GM13976 (cell line): Measurements from ENCODE around the gene HACD2.

ENCODE experiments used
- DNase-seq: peaks from one replicate; pipeline ENCODE4 v3.0.0; 2012; ENCODE audit warnings: low spot score
- CTCF ChIP-seq: IDR thresholded peaks from 2 replicates; pipeline ENCODE4 v1.5.1; 2012; ENCODE audit warnings: borderline replicate concordance, mild to moderate bottlenecking; ENCODE audit not compliant: insufficient read depth; ENCODE audit errors: extremely low read depth, missing control alignments, control extremely low read depth
- in situ Hi-C: fragments of 300-500 bp; cut with MboI; formaldehyde crosslinking; loops from one replicate; pipeline ENCODE4 v1.12.0; 2022; ENCODE audit warnings: low sequenced_read_pairs, mixed read lengths, inconsistent platforms; ENCODE audit not compliant: unreplicated experiment

The HACD2 gene

GRCh38 chr3:123448536-123449101 is 136.2 kb downstream of the HACD2 start, which contains the start of gene ADCY5:
TSS of gene ADCY5 (minus strand) at chr3:123449090. CDS start at chr3:123448545, 545 bp downstream.
- TF ChIP-seq CTCF = no peak
- DNase-seq = peak; percentile 50
- in situ Hi-C loops = no loop called here

GRCh38 chr3:123447749-123448517 is 136.9 kb downstream of the HACD2 start:
- in situ Hi-C loops = no loop called here
- peak; percentile 71 for TF ChIP-seq CTCF
- DNase-seq = peak; percentile 82

- no peak for TF ChIP-seq CTCF
- in situ Hi-C loops = no loop called here
- DNase-seq = no peak
Observed at GRCh38 chr3:123447416-123447748, 137.5 kb downstream of the HACD2 start.

- no peak for TF ChIP-seq CTCF
- in situ Hi-C loops = no loop called here
- DNase-seq = no peak
Observed at GRCh38 chr3:123446610-123447109, 138.2 kb downstream of the HACD2 start.

DNA sequence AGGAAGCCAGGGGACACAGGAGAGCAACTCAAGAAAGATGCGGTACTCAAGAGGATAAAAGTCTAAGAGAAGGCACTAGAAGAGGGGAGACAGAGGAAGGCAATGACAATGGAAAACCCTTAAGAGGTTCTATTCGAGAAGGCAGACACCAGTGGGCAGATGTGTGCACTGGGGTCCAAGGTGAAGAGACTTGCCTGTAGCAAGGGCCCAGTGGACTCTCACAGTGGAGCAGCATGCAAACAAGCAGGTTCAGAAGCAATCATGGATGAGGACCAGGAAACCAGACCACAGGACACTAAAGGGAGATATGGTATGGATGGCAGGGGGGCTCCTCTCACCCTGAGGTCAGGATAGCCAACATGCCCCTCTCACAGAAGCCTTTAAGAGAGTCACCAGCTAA is 138.6 kb downstream of the HACD2 start:
- no peak for DNase-seq
- in situ Hi-C loops = no loop called here
- no peak for TF ChIP-seq CTCF

- in situ Hi-C loops = no loop called here
- no peak for DNase-seq
- no peak for TF ChIP-seq CTCF
Observed at GRCh38 chr3:123445702-123446101, 139.2 kb downstream of the HACD2 start.
